Muscle of leg (tissue), 11 donors: Measurements from ENCODE around the gene FADS3. TPM values are rescaled to one million over a fixed set of nuclear protein-coding genes. Genes with fewer than 3 reads are reported as not detected.

Experiments
- DNase-seq: peaks from one replicate; pipeline ENCODE4 v3.0.0; 2013
- H3K27ac ChIP-seq: one replicate; pipeline ENCODE4 v1.5.1; 2013; ENCODE audit warnings: mild to moderate bottlenecking, low read length, control low read depth
- H3K27me3 ChIP-seq: one replicate; pipeline ENCODE4 v1.6.1; 2013; ENCODE audit warnings: low read length; ENCODE audit not compliant: control insufficient read depth, insufficient read depth
- H3K36me3 ChIP-seq: one replicate; pipeline ENCODE4 v1.6.1; 2013; ENCODE audit warnings: low read length; ENCODE audit not compliant: control insufficient read depth, insufficient read depth
- H3K4me1 ChIP-seq: one replicate; pipeline ENCODE4 v1.6.1; 2013; ENCODE audit warnings: low read length; ENCODE audit not compliant: control insufficient read depth, insufficient read depth
- H3K4me3 ChIP-seq: one replicate; pipeline ENCODE4 v1.5.1; 2013; ENCODE audit warnings: low read length, control low read depth
- H3K9me3 ChIP-seq: replicated peaks from 2 replicates; pipeline ENCODE4 v1.6.1; 2013; ENCODE audit warnings: low read depth, low read length; ENCODE audit not compliant: control insufficient read depth
- WGBS: methylation state at CpG from one replicate; pipeline ENCODE4 v1.1.5; 2013; ENCODE audit warnings: missing lambda C conversion rate; ENCODE audit not compliant: insufficient coverage; 5-methylcytosine and 5-hydroxymethylcytosine counted together
- polyA plus RNA-seq, 8 donors: library from polyadenylated mRNA; unstranded; fragments of 120-200 nt; gene quantifications; one replicate each; pipeline versions ENCODE4 v1.2.1 to v1.2.3, GENCODE V29; 2013; ENCODE audit warnings: inconsistent platforms in 1 of 8, low replicate concordance in 1 of 8; ENCODE audit not compliant: insufficient read length in 8 of 8, insufficient read depth in 1 of 8
- total RNA-seq: library from RNA; stranded (reverse); fragments of 120-200 nt; gene quantifications from one replicate; pipeline ENCODE4 v1.2.4, GENCODE V29; 2013

The FADS3 gene
- total and polyA plus RNA-seq, 9 donors: 30.5 to 43.7 (median 39.4) TPM

- Histone ChIP-seq H3K36me3 (peaks cover 4% of the 10 kb centered on the region), H3K4me1 (peaks cover 48% of the 10 kb centered on the region), H3K9me3 (no peaks in the 10 kb centered on the region), H3K27me3 (no peaks in the 10 kb centered on the region), H3K27ac (peak overlapping the region; percentile 86), H3K4me3 (peak overlapping the region; percentile 93)
- DNase-seq: peak; percentile 67
- WGBS: 1% methylated on average over 47 of the region's 55 CpGs
Observed at GRCh38 chr11:61828629-61829407, 62.5 kb downstream of the FADS3 start.

GRCh38 chr11:61828379-61828628 lies 63.0 kb downstream of the FADS3 start:
- Histone ChIP-seq H3K9me3 (no peaks in the 10 kb centered on the region), H3K4me1 (peaks cover 43% of the 10 kb centered on the region), H3K27me3 (no peaks in the 10 kb centered on the region), H3K36me3 (peaks cover 4% of the 10 kb centered on the region), H3K4me3 (peak overlapping the region; percentile 93), H3K27ac (peak overlapping the region; percentile 86)
- 0% methylated on average over 16 of the region's 16 CpGs for WGBS
- DNase-seq: no peak

GRCh38 chr11:61827571-61828378 lies 63.6 kb downstream of the FADS3 start, which contains the start of gene FADS2:
Gene FADS2, plus strand, starts transcription at chr11:61828300. Its CDS starts 91 bp downstream, at chr11:61828391.
- H3K36me3 ChIP-seq: peaks cover 4% of the 10 kb centered on the region
- peak within 1 kb of the TSS; percentile 93 for H3K4me3 ChIP-seq
- H3K9me3 ChIP-seq: no peaks in the 10 kb centered on the region
- no peaks in the 10 kb centered on the region for H3K27me3 ChIP-seq
- H3K27ac ChIP-seq: peak within 1 kb of the TSS; percentile 86
- DNase-seq: peak; percentile 99
- WGBS: under 1% methylated on average over 83 of the region's 83 CpGs
- peaks cover 38% of the 10 kb centered on the region for H3K4me1 ChIP-seq

- DNase-seq: peak; percentile 70
- H3K9me3 ChIP-seq: no peaks in the 10 kb centered on the region
- H3K27me3 ChIP-seq: no peaks in the 10 kb centered on the region
- H3K4me3 ChIP-seq: peak overlapping the region; percentile 93
- 3% methylated on average over 21 of the region's 23 CpGs for WGBS
- H3K27ac ChIP-seq: peak overlapping the region; percentile 86
- H3K36me3 ChIP-seq: peaks cover 4% of the 10 kb centered on the region
- H3K4me1 ChIP-seq: peaks cover 32% of the 10 kb centered on the region
Observed at GRCh38 chr11:61826930-61827570, 64.3 kb downstream of the FADS3 start.

Other genes with a start within 250 kb of the FADS3 start
- 2.0 TPM for gene DAGLA, start 211.2 kb downstream of the FADS3 start, total RNA-seq
- 1 to 10 TPM; 4.3 to 6.4 (median 5.0) TPM for gene DAGLA, start 211.2 kb downstream of the FADS3 start, polyA plus RNA-seq
- 0.49 TPM for gene MYRF, start 138.9 kb downstream of the FADS3 start, total RNA-seq
- 1 to 10 TPM; 1.2 to 3.3 (median 1.5) TPM for gene MYRF, start 138.9 kb downstream of the FADS3 start, polyA plus RNA-seq
- gene TMEM258, start 98.9 kb downstream of the FADS3 start, total RNA-seq: 152 TPM
- 100 to 1,000 TPM; 124 to 196 (median 137) TPM for gene TMEM258, start 98.9 kb downstream of the FADS3 start, polyA plus RNA-seq
- 14.7 TPM for gene FEN1, start 98.6 kb downstream of the FADS3 start, total RNA-seq
- gene FEN1, start 98.6 kb downstream of the FADS3 start, polyA plus RNA-seq: 10 to 100 TPM; 14.8 to 21.3 (median 19.6) TPM
- 18.8 TPM for gene FADS1, start 74.5 kb downstream of the FADS3 start, total RNA-seq
- 10 to 100 TPM; 17.5 to 33.4 (median 21.2) TPM for gene FADS1, start 74.5 kb downstream of the FADS3 start, polyA plus RNA-seq
- 46.1 TPM for gene FADS2, start 63.2 kb downstream of the FADS3 start, total RNA-seq
- gene FADS2, start 63.2 kb downstream of the FADS3 start, polyA plus RNA-seq: 100 to 1,000 TPM in 4 of 8 donors, 10 to 100 TPM in 4; 70.3 to 130 (median 96.1) TPM
- gene RAB3IL1, start 26.0 kb upstream of the FADS3 start, total RNA-seq: 17.3 TPM
- 10 to 100 TPM; 26.6 to 38.6 (median 35.5) TPM for gene RAB3IL1, start 26.0 kb upstream of the FADS3 start, polyA plus RNA-seq
- gene BEST1, start 58.8 kb upstream of the FADS3 start, total RNA-seq: 1.6 TPM
- gene BEST1, start 58.8 kb upstream of the FADS3 start, polyA plus RNA-seq: 1 to 10 TPM; 3.2 to 4.2 (median 3.9) TPM
- 445 TPM for gene FTH1, start 76.1 kb upstream of the FADS3 start, total RNA-seq
- gene FTH1, start 76.1 kb upstream of the FADS3 start, polyA plus RNA-seq: 1,000 to 10,000 TPM; 1,255 to 1,613 (median 1,403) TPM
- gene INCENP, start 232.5 kb upstream of the FADS3 start, total RNA-seq: 11.9 TPM
- gene INCENP, start 232.5 kb upstream of the FADS3 start, polyA plus RNA-seq: 10 to 100 TPM; 15.8 to 27.5 (median 19.9) TPM